Parathyroid adenoma (tissue), 2 donors: Measurements from ENCODE around the gene CELSR1.

Source experiments
- H2AFZ ChIP-seq: fragments of 300-600 bp; sonication (generic); one replicate; pipeline ENCODE4 v1.7.0; 2017; ENCODE audit warnings: antibody characterized with exemption, mild to moderate bottlenecking
- H3K27ac ChIP-seq: fragments of 300-600 bp; sonication (generic); one replicate; pipeline ENCODE4 v1.7.0; 2017
- H3K27me3 ChIP-seq: fragments of 300-600 bp; sonication (generic); one replicate; pipeline ENCODE4 v1.7.0; 2017; ENCODE audit warnings: low read length; ENCODE audit not compliant: control insufficient read depth, insufficient read depth
- H3K36me3 ChIP-seq: fragments of 300-600 bp; sonication (generic); one replicate; pipeline ENCODE4 v1.7.0; 2017; ENCODE audit warnings: low read length; ENCODE audit not compliant: control insufficient read depth, insufficient read depth
- H3K4me1 ChIP-seq: fragments of 300-600 bp; sonication (generic); one replicate; pipeline ENCODE4 v1.7.0; 2017; ENCODE audit warnings: control low read depth
- H3K4me2 ChIP-seq: fragments of 300-600 bp; sonication (generic); one replicate; pipeline ENCODE4 v1.7.0; 2017; ENCODE audit warnings: low read length
- H3K4me3 ChIP-seq: fragments of 300-600 bp; sonication (generic); one replicate; pipeline ENCODE4 v1.7.0; 2017; ENCODE audit warnings: low read depth, low read length
- H3K79me2 ChIP-seq: fragments of 300-600 bp; sonication (generic); one replicate; pipeline ENCODE4 v1.7.0; 2017; ENCODE audit warnings: control low read depth
- H3K9ac ChIP-seq: fragments of 300-600 bp; sonication (generic); one replicate; pipeline ENCODE4 v1.7.0; 2017; ENCODE audit warnings: mild to moderate bottlenecking
- H3K9me3 ChIP-seq: fragments of 300-600 bp; sonication (generic); one replicate; pipeline ENCODE4 v1.7.0; 2017; ENCODE audit warnings: low read length; ENCODE audit not compliant: control insufficient read depth
- TF ChIP-seq, protein P1 (sequence below): fragments of 300-600 bp; sonication (generic); IDR thresholded peaks from one replicate; pipeline ENCODE4 v1.7.0; 2017; ENCODE audit warnings: antibody characterized with exemption, mild to moderate bottlenecking
- donor health status: primary hyperparathyroidism.

The CELSR1 gene

GRCh38 chr22:46442217-46442853 lies 95.1 kb downstream of the CELSR1 start:
- H3K4me2 ChIP-seq, result no peak overlapping the region
- no peak overlapping the region for H2AFZ ChIP-seq
- TF ChIP-seq, protein P1, sequence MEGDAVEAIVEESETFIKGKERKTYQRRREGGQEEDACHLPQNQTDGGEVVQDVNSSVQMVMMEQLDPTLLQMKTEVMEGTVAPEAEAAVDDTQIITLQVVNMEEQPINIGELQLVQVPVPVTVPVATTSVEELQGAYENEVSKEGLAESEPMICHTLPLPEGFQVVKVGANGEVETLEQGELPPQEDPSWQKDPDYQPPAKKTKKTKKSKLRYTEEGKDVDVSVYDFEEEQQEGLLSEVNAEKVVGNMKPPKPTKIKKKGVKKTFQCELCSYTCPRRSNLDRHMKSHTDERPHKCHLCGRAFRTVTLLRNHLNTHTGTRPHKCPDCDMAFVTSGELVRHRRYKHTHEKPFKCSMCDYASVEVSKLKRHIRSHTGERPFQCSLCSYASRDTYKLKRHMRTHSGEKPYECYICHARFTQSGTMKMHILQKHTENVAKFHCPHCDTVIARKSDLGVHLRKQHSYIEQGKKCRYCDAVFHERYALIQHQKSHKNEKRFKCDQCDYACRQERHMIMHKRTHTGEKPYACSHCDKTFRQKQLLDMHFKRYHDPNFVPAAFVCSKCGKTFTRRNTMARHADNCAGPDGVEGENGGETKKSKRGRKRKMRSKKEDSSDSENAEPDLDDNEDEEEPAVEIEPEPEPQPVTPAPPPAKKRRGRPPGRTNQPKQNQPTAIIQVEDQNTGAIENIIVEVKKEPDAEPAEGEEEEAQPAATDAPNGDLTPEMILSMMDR, result no peak
- H3K79me2 ChIP-seq, result no peaks in the 10 kb centered on the region
- no peak overlapping the region for H3K27ac ChIP-seq
- no peaks in the 10 kb centered on the region for H3K36me3 ChIP-seq
- H3K27me3 ChIP-seq, result no peaks in the 10 kb centered on the region
- no peak overlapping the region for H3K9ac ChIP-seq
- H3K9me3 ChIP-seq, result no peaks in the 10 kb centered on the region
- H3K4me1 ChIP-seq, result no peaks in the 10 kb centered on the region
- H3K4me3 ChIP-seq, result no peak overlapping the region

- Histone ChIP-seq H3K4me3 (no peak overlapping the region), H3K4me1 (no peaks in the 10 kb centered on the region), H3K4me2 (no peak overlapping the region), H2AFZ (no peak overlapping the region), H3K9ac (no peak overlapping the region), H3K9me3 (no peaks in the 10 kb centered on the region), H3K79me2 (no peaks in the 10 kb centered on the region), H3K27ac (no peak overlapping the region), H3K27me3 (no peaks in the 10 kb centered on the region), H3K36me3 (no peaks in the 10 kb centered on the region)
- TF ChIP-seq, protein P1, result no peak
Measured at GRCh38 chr22:46439576-46440465, 97.6 kb downstream of the CELSR1 start.

DNA sequence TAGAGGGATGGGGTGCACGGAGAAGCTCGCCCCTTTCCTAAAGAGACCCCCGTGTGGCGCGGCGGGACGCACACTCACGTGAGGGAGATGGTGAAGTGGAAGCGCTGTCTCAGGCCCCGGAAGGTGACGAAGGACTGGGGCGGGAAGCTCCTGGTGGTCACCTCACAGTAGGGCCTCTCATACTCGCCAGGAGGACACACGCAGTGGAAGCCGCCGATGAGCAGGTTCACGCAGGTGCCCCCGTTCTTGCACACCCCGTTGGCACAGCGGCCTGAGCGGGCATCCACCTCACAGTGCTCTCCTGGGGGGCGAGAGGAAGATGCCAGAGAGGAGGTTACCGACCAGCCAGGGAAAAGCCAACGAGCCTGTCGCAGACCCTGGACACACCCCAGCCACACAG lies 98.3 kb downstream of the CELSR1 start:
- H3K9ac ChIP-seq, result no peak overlapping the region
- H3K27ac ChIP-seq, result no peak overlapping the region
- H2AFZ ChIP-seq, result no peak overlapping the region
- H3K79me2 ChIP-seq, result no peaks in the 10 kb centered on the region
- no peaks in the 10 kb centered on the region for H3K9me3 ChIP-seq
- H3K27me3 ChIP-seq, result no peaks in the 10 kb centered on the region
- no peaks in the 10 kb centered on the region for H3K36me3 ChIP-seq
- no peak overlapping the region for H3K4me2 ChIP-seq
- TF ChIP-seq, protein P1, result no peak
- H3K4me1 ChIP-seq, result no peaks in the 10 kb centered on the region
- no peak overlapping the region for H3K4me3 ChIP-seq

DNA sequence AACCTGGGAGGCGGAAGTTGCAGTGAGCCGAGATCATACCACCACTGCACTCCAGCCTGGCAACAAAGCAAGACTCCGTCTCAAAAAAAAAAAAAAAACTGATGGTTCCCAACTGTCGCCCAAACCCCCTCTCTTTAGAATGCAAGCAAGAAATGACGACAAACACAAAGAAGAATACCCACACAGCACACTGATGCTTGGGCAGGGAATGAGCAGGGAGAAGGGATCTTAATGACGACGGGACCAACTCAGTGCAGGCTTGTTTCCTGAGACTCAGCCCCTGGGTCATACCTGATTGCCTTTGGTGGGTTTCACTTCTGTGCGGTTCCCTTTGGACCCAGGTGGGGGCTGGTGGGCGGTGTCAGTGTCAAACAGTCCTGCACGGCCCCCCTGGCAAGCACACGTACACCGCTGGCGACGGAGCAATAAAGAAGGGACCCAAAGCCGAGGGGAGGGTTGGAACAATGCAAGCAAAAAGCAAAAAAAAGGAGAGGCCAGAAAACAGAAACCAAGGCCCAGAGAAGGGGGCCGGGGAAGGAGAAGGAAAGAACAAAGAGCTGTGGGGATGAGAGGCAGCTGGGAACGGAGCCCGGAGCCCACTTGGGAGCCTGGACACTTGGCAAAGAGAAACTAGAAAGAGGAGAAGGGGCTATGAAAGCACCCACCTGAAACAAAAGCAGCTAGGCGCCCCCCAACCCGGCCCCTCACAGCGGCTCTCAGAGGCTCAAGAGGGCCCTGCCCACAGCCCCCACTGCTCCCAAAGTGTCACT lies 99.6 kb downstream of the CELSR1 start:
- H3K27me3 ChIP-seq, result no peaks in the 10 kb centered on the region
- no peak overlapping the region for H3K27ac ChIP-seq
- H3K9me3 ChIP-seq, result no peaks in the 10 kb centered on the region
- TF ChIP-seq, protein P1, result no peak
- H3K9ac ChIP-seq, result no peak overlapping the region
- H3K4me3 ChIP-seq, result no peak overlapping the region
- no peaks in the 10 kb centered on the region for H3K4me1 ChIP-seq
- no peak overlapping the region for H2AFZ ChIP-seq
- no peak overlapping the region for H3K4me2 ChIP-seq
- H3K79me2 ChIP-seq, result no peaks in the 10 kb centered on the region
- no peaks in the 10 kb centered on the region for H3K36me3 ChIP-seq
